Peyer's patch (tissue), 4 donors: ENCODE measurements around the gene POLR2F.
"Not testable (repeated sequence)": the region's sequence is repeated elsewhere in the genome, so short reads cannot be mapped to it uniquely, and the experiment has no call there.

Experiments used
- CTCF ChIP-seq, 6 experiments: fragments of 450-650 bp in 4 of 6; fragments of 200-600 bp in 2 of 6; sonication (generic) in 1 of 6; IDR thresholded peaks; one replicate each; pipeline ENCODE4 v1.5.1; 2017 to 2019; ENCODE audit warnings: antibody characterized with exemption in 6 of 6, mild to moderate bottlenecking in 3 of 6, moderate library complexity in 1 of 6
- POLR2A ChIP-seq, 2 donors: fragments of 450-650 bp; IDR thresholded peaks; one replicate each; pipeline ENCODE4 v1.5.1; 2017; ENCODE audit warnings: antibody characterized with exemption in 2 of 2, mild to moderate bottlenecking in 2 of 2, moderate library complexity in 2 of 2

GRCh38 chr22:37952629-37953028 is 870 bp upstream of the POLR2F start:
- not testable (repeated sequence) for TF ChIP-seq CTCF, POLR2A (IDR thresholded peaks at IDR 0.05)
